NCI-H1105 (cell line): ENCODE results near the gene CLDN3.

Source experiments
- DNase-seq: peaks from one replicate; lab custom pipeline; 2025; lab: John Stamatoyannopoulos, UW

Gene CLDN3

GRCh38 chr7:73770860-73771670 lies 995 bp upstream of the CLDN3 start:
- no peak for DNase-seq

GRCh38 chr7:73769481-73770001 lies 529 bp downstream of the CLDN3 start:
- DNase-seq: peak; percentile 9

DNA sequence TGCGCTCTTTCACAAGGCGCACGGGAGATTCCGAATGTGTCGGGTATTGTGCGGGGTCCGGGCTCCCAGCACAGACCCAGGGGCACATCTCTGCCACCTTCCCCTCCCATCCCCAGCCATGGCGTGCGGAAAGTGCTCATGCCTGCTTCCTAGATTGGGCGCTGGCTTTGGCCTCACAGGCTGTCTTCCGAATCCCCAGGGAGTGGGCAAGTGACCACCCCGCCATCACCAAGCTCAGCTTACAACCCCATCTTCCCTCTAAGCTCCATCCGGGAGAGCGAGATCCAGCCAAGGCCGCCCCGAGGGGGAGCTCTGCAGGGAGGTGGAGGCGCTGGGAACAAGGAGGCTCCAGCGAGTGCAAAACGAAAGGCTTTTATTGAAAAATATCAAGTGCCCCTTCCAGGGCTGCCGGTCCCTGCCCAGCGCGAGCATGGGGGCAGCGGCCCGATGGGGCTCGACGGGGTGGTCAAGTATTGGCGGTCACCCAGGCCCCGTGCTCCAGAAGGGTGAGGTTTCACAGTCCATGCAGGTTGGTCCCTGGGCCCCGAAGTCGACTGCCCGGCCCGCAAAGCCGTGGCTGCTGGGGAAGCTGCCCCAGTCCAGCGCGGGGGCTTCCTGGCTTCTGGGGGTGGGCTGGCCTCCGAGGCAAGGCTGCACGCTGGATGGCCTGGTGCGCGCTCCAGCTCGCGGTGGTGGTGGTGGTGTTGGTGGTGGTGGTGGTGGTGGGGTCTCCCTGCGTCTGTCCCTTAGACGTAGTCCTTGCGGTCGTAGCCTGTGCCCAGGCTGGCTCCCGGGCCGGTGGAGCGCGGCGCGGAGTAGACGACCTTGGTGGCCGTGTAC lies 1.2 kb downstream of the CLDN3 start:
- DNase-seq: peak; percentile 7

GRCh38 chr7:73766556-73767229 lies 3.4 kb downstream of the CLDN3 start:
- no peak for DNase-seq

- DNase-seq: no peak
Observed at GRCh38 chr7:73762659-73762999, 7.4 kb downstream of the CLDN3 start.

DNA sequence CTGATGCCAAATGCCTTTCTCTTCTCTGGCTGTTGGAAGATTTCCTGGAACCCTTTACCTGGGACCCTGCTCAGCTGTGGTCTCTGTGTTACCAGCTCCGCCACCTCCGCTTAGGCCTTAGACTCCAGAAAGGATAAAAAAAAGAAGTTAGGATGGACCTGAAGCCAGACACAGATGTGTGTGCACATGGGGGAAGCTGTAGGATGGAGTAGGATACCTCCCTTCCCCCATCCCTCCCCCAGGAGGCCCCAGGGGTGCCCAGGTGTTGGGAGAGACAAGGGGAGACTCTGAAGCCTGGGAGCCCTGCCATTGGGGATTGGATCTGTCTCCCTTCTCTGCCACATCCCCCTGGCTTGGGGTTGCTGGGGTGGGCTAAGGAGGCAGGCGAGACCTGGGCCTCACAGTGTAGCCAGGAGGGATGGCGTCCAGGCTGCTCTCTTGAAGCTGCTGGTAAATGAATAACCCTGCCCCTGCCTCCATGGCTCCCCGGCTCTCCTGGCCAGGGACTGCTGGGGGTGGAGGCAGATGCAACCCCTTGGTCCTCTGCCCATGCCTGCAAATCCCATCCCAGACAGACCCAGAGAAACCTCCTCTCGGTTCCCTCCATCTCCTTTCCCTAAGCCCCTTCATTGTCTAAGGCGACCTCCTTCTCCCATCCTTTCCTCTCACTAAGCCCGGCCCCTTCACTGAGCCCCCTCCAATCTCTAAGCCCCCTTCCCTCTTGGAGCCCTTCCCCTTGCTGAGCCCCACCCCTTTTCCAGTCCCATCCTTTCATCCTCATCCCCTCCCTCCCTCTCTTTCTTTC lies 8.0 kb downstream of the CLDN3 start:
- no peak for DNase-seq

DNA sequence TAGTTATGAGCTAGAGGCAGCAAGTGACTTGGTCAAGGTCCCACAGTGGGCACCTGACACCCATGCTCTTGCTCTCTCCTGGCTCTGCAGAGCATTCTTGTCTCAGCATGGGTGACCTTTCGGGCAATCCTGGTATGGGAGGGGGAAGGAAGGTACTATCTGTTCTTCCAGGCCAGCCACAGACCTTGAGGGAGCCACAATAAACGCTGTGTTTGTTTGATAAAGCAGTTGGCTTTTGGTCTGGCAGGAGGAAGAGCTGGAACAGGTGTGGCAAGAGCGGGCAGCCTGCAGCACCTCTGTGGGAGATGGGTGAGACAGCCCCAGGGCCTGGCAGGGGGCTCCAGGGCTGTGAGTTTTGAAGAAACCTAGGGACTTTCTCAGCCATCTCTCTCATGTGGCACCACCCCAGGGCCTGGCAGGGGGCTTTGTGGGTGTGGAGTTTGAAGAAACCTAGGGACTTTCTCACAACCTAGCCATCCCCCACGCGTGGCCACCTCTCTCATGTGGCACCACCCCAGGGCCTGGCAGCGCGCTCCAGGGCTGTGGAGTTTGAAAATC lies 11.4 kb downstream of the CLDN3 start:
- DNase-seq: no peak

GRCh38 chr7:73749931-73750776 lies 19.9 kb downstream of the CLDN3 start:
- DNase-seq: no peak

GRCh38 chr7:73746378-73746777 lies 23.7 kb downstream of the CLDN3 start:
- no peak for DNase-seq

GRCh38 chr7:73742753-73743641 lies 27.1 kb downstream of the CLDN3 start:
- peak; percentile 98 for DNase-seq

GRCh38 chr7:73742338-73742752 lies 27.7 kb downstream of the CLDN3 start:
- DNase-seq: peak; percentile 46

GRCh38 chr7:73741600-73741999 lies 28.5 kb downstream of the CLDN3 start:
- DNase-seq: peak; percentile 76

- no peak for DNase-seq
Observed at GRCh38 chr7:73740771-73741170, 29.3 kb downstream of the CLDN3 start.

DNA sequence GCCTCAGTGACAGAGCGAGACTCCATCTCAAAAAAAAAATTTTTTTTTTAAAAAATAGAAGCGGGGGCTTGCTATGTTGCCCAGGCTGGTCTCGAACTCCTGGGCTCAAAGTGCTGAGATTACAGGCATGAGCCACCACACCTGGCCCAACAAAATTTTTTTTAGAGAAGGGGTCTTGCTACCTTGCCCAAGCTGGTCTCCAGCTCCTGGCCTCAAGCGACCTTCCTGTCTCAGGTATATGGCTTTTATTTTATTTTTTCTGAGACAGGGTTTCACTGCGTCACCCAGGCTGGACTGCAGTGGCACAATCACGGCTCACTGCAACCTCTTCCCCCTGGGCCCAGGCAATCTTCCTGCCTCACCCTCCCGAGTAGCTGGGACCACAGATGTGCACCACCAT lies 29.9 kb downstream of the CLDN3 start:
- no peak for DNase-seq

DNA sequence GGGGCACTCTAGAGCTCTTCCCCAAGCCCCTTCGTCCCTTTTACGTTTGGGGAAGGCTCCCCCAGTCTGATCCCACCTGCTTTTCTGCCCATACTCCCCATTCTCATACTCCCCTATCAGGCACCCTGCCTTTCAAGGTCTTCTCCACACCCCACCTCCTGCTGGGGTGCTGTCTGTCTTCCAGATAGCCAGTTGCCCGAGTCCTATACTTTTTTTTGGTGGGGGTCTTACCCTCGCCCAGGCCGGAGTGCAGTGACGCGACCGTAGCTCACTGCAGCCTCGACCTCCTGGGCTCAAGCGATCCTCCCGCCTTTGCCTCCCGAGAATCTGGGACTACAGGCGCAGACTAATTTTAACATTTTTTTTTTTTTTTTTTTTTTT lies 30.7 kb downstream of the CLDN3 start:
- no peak for DNase-seq

- peak; percentile 95 for DNase-seq
Observed at GRCh38 chr7:73738612-73739386, 31.3 kb downstream of the CLDN3 start, which contains the start of gene ABHD11. Gene ABHD11 (minus strand): TSS chr7:73738802. CDS start chr7:73738770, 32 bp downstream.

GRCh38 chr7:73738220-73738611 lies 31.9 kb downstream of the CLDN3 start:
- peak; percentile 49 for DNase-seq

GRCh38 chr7:73737491-73738219 lies 32.4 kb downstream of the CLDN3 start:
- no peak for DNase-seq
